NCI-H774 (cell line): ENCODE measurements around the gene GLP1R.

ENCODE experiments used
- DNase-seq: peaks from one replicate; lab custom pipeline; 2025; lab: John Stamatoyannopoulos, UW

GLP1R gene

GRCh38 chr6:39086294-39086693 is 37.7 kb downstream of the GLP1R start:
- DNase-seq = no peak

- no peak for DNase-seq
These were observed 38.1 kb downstream of the GLP1R start for GRCh38 chr6:39086711-39087110.

- no peak for DNase-seq
These were observed 38.6 kb downstream of the GLP1R start for GRCh38 chr6:39087197-39087596.

GRCh38 chr6:39088331-39088730 is 39.8 kb downstream of the GLP1R start:
- no peak for DNase-seq

- DNase-seq = no peak
These were observed 41.5 kb downstream of the GLP1R start for GRCh38 chr6:39090036-39090435.

- no peak for DNase-seq
These were observed 42.6 kb downstream of the GLP1R start for GRCh38 chr6:39091220-39091619.

GRCh38 chr6:39092124-39092523 is 43.5 kb downstream of the GLP1R start:
- DNase-seq = no peak

- no peak for DNase-seq
These were observed 44.6 kb downstream of the GLP1R start for GRCh38 chr6:39093149-39093708.

GRCh38 chr6:39095578-39095977 is 47.0 kb downstream of the GLP1R start:
- no peak for DNase-seq

GRCh38 chr6:39100358-39100757 is 51.8 kb downstream of the GLP1R start:
- DNase-seq = no peak

- DNase-seq = no peak
These were observed 53.7 kb downstream of the GLP1R start for GRCh38 chr6:39102071-39102820.

- DNase-seq = no peak
These were observed 54.2 kb downstream of the GLP1R start for GRCh38 chr6:39102821-39103136.

GRCh38 chr6:39104528-39104927 is 55.9 kb downstream of the GLP1R start:
- no peak for DNase-seq

GRCh38 chr6:39107034-39107433 is 58.5 kb downstream of the GLP1R start:
- DNase-seq = no peak

- DNase-seq = no peak
These were observed 59.1 kb downstream of the GLP1R start for GRCh38 chr6:39107641-39108040.

GRCh38 chr6:39108041-39108839 is 59.7 kb downstream of the GLP1R start:
- DNase-seq = no peak

GRCh38 chr6:39111280-39111679 is 62.7 kb downstream of the GLP1R start:
- DNase-seq = no peak

- no peak for DNase-seq
These were observed 65.2 kb downstream of the GLP1R start for GRCh38 chr6:39113788-39114187.

- no peak for DNase-seq
These were observed 65.8 kb downstream of the GLP1R start for GRCh38 chr6:39114388-39114703.

- DNase-seq = peak; percentile 92
These were observed 66.4 kb downstream of the GLP1R start, which contains the start of gene SAYSD1 for GRCh38 chr6:39114704-39115599. Gene SAYSD1, minus strand, starts transcription at chr6:39115186. Its CDS starts 97 bp downstream, at chr6:39115089.

GRCh38 chr6:39118921-39119320 is 70.3 kb downstream of the GLP1R start:
- no peak for DNase-seq

- DNase-seq = no peak
These were observed 75.5 kb downstream of the GLP1R start for GRCh38 chr6:39124114-39124513.
